OCI-LY1 (cell line): Measurements from ENCODE around the gene NUDCD3.

Experiments
- H2AFZ ChIP-seq: fragments of 200-600 bp; sonication (generic), shearing (Covaris generic); 2 replicates; pipeline ENCODE4 v1.6.0; 2014; ENCODE audit warnings: antibody characterized with exemption, mild to moderate bottlenecking, low read length
- H3F3A ChIP-seq: fragments of 200-600 bp; sonication (generic), shearing (Covaris generic); 2 replicates; pipeline ENCODE4 v1.6.0; 2014; ENCODE audit warnings: mild to moderate bottlenecking, antibody characterized with exemption, low read length, moderate library complexity; ENCODE audit not compliant: insufficient read depth
- H3K27ac ChIP-seq: fragments of 200-600 bp; sonication (generic); 2 replicates; pipeline ENCODE4 v1.5.1; 2014; ENCODE audit warnings: low read length, mixed run types, mild to moderate bottlenecking, low read depth; ENCODE audit not compliant: poor library complexity, severe bottlenecking
- H3K27me3 ChIP-seq: fragments of 200-600 bp; sonication (generic); 2 replicates; pipeline ENCODE4 v1.6.0; 2014; ENCODE audit warnings: antibody characterized with exemption, mild to moderate bottlenecking, low read length, moderate library complexity; ENCODE audit not compliant: insufficient read depth
- H3K36me3 ChIP-seq: fragments of 200-600 bp; sonication (generic); 2 replicates; pipeline ENCODE4 v1.6.1; 2014; ENCODE audit warnings: mild to moderate bottlenecking, antibody characterized with exemption, low read length, moderate library complexity, mixed read lengths; ENCODE audit not compliant: insufficient read depth
- H3K4me1 ChIP-seq: fragments of 200-600 bp; sonication (generic); 2 replicates; pipeline ENCODE4 v1.5.1; 2014; ENCODE audit warnings: mild to moderate bottlenecking, low read length, moderate library complexity; ENCODE audit not compliant: insufficient read depth, severe bottlenecking
- H3K4me2 ChIP-seq: fragments of 200-600 bp; sonication (generic), shearing (Covaris generic); 2 replicates; pipeline ENCODE4 v1.6.1; 2014; ENCODE audit warnings: low read length
- H3K4me3 ChIP-seq: fragments of 200-600 bp; sonication (generic); 2 replicates; pipeline ENCODE4 v1.5.1; 2014; ENCODE audit warnings: low read length, low read depth, mild to moderate bottlenecking, mixed read lengths; ENCODE audit not compliant: poor library complexity, severe bottlenecking
- H3K79me2 ChIP-seq: fragments of 200-600 bp; shearing (Covaris generic); 2 replicates; pipeline ENCODE4 v1.6.1; 2016; ENCODE audit warnings: mixed run types, low read length, mixed read lengths; ENCODE audit not compliant: insufficient read depth
- H3K9ac ChIP-seq: fragments of 200-600 bp; sonication (generic), shearing (Covaris generic); 2 replicates; pipeline ENCODE4 v1.6.1; 2014; ENCODE audit warnings: mild to moderate bottlenecking, low read length, mixed read lengths
- H3K9me2 ChIP-seq: fragments of 200-600 bp; sonication (generic), shearing (Covaris generic); 2 replicates; pipeline ENCODE4 v1.6.1; 2014; ENCODE audit warnings: low read depth, mild to moderate bottlenecking, low read length, mixed read lengths
- H3K9me3 ChIP-seq: fragments of 200-600 bp; shearing (Covaris generic); 2 replicates; pipeline ENCODE4 v1.6.1; 2014; ENCODE audit warnings: low read length, mixed read lengths
- H4K20me1 ChIP-seq: fragments of 200-600 bp; sonication (generic), shearing (Covaris generic); 2 replicates; pipeline ENCODE4 v1.6.0; 2016; ENCODE audit warnings: mild to moderate bottlenecking, low read length; ENCODE audit not compliant: insufficient read depth
- CTCF ChIP-seq: fragments of 200-600 bp; sonication (generic), shearing (Covaris generic); IDR thresholded peaks from 2 replicates; pipeline ENCODE4 v1.5.1; 2017; ENCODE audit warnings: mild to moderate bottlenecking, antibody characterized with exemption, low read length, moderate library complexity, mixed read lengths
- EZH2 ChIP-seq: fragments of 200-600 bp; sonication (generic), shearing (Covaris generic); IDR thresholded peaks from 2 replicates; pipeline ENCODE4 v1.8.0; 2017; ENCODE audit warnings: borderline replicate concordance, mixed run types, mild to moderate bottlenecking, antibody characterized with exemption, low read length, moderate library complexity, mixed read lengths

Gene NUDCD3

GRCh38 chr7:44477938-44478337, 12.5 kb downstream of the NUDCD3 start:
- H3K27ac ChIP-seq: no peak overlapping the region
- H3K4me3 ChIP-seq: no peak overlapping the region
- H4K20me1 ChIP-seq: no peaks in the 10 kb centered on the region
- peaks cover 12% of the 10 kb centered on the region for H3K4me1 ChIP-seq
- no peak overlapping the region for H3K9ac ChIP-seq
- H3K27me3 ChIP-seq: no peaks in the 10 kb centered on the region
- no peak overlapping the region for H3K4me2 ChIP-seq
- no peaks in the 10 kb centered on the region for H3F3A ChIP-seq
- H3K36me3 ChIP-seq: peaks cover 86% of the 10 kb centered on the region
- H2AFZ ChIP-seq: no peak overlapping the region
- TF ChIP-seq CTCF: no peak
- no peak for TF ChIP-seq EZH2
- H3K9me3 ChIP-seq: peaks cover 8% of the 10 kb centered on the region
- no peaks in the 10 kb centered on the region for H3K9me2 ChIP-seq
- peaks cover 12% of the 10 kb centered on the region; the same call in 1 of the 2 replicates for H3K79me2 ChIP-seq

- no peaks in the 10 kb centered on the region for H3K27me3 ChIP-seq
- H3K9me2 ChIP-seq: no peaks in the 10 kb centered on the region
- H3K4me3 ChIP-seq: no peak overlapping the region
- no peak for TF ChIP-seq EZH2
- TF ChIP-seq CTCF: peak; percentile 99
- H3K36me3 ChIP-seq: peaks cover 86% of the 10 kb centered on the region
- H3F3A ChIP-seq: no peaks in the 10 kb centered on the region
- H3K9ac ChIP-seq: no peak overlapping the region
- peaks cover 12% of the 10 kb centered on the region for H3K4me1 ChIP-seq
- no peaks in the 10 kb centered on the region for H4K20me1 ChIP-seq
- H3K27ac ChIP-seq: no peak overlapping the region
- H3K9me3 ChIP-seq: peaks cover 1% of the 10 kb centered on the region; the same call in 1 of the 2 replicates
- H3K4me2 ChIP-seq: no peak overlapping the region
- peaks cover 18% of the 10 kb centered on the region for H3K79me2 ChIP-seq
- no peak overlapping the region for H2AFZ ChIP-seq
Measured at GRCh38 chr7:44477063-44477830, 13.2 kb downstream of the NUDCD3 start.

DNA sequence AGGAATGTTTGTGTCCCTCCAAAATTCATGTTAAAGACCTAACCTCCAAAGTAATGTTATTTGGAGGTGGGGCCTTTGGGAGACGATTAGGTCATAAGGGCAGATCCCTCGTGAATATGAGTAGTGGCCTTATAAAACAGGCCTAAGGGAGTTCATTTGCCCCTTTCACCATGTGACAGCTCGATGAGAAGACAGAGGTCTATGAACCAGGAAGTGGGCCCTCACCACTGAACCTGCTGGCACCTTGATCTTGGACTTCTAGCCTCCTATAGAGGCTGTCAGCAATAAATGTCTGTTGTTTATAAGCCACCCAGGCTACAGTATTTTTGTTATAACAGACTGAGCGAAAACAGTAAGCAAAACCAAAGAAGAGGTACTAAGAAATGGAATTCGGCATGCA, 14.1 kb downstream of the NUDCD3 start:
- Histone ChIP-seq H3K27me3 (no peaks in the 10 kb centered on the region), H4K20me1 (no peaks in the 10 kb centered on the region), H3K36me3 (peaks cover 84% of the 10 kb centered on the region), H3K4me1 (peaks cover 12% of the 10 kb centered on the region), H3K4me2 (no peak overlapping the region), H2AFZ (no peak overlapping the region), H3K4me3 (no peak overlapping the region), H3K9me3 (no peaks in the 10 kb centered on the region), H3K9ac (no peak overlapping the region), H3K79me2 (peaks cover 24% of the 10 kb centered on the region), H3K27ac (no peak overlapping the region), H3F3A (no peaks in the 10 kb centered on the region), H3K9me2 (no peaks in the 10 kb centered on the region)
- TF ChIP-seq CTCF (no peak), EZH2 (no peak)
